Femur (tissue), 1 donor: Measurements from ENCODE around the gene MS4A18.
"Not testable (repeated sequence)": the region's sequence is repeated elsewhere in the genome, so short reads cannot be mapped to it uniquely, and the experiment has no call there.

Experiments used
- DNase-seq: peaks from one replicate; pipeline ENCODE4 v3.0.0-alpha.2; 2017

MS4A18 gene

GRCh38 chr11:60724420-60724819 lies at the start of gene MS4A18:
MS4A18 (plus strand) TSS chr11:60724720.
- DNase-seq = no peak

GRCh38 chr11:60678231-60678630 lies 46.3 kb upstream of the MS4A18 start:
- DNase-seq = not testable (repeated sequence)

- no peak for DNase-seq
These were observed 44.6 kb upstream of the MS4A18 start for GRCh38 chr11:60679879-60680278.

DNA sequence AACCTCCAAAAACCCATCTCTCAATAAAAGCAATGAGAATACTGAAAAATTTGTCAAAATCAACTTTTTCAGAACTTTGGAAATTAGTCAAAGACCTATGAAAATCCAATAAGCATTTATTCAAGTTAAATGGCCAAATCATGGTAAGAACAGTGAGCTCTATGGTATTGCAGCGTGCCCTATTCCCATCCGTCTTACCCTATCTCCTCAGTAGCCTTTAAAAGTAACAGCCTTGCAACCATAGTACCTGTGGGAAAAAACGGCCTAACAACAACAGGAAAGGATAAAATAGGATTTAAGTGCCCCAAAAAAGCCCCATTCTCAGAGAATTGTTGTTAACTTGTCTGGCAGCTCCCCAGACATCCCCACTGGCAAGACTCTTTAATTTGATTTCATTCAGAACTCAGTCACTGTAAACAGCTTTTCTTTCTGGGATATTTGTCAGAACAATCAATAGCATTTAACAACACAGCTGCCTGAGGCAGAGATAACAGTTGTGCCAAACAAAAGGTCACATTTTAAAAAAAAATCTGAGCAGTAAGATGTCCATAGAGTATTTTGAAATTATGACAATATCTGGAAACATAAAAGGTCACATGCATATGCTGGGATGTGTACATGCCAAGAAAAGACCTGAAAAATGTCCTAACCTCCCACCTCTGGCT lies 43.9 kb upstream of the MS4A18 start:
- DNase-seq = no peak

- DNase-seq = not testable (repeated sequence)
These were observed 40.0 kb upstream of the MS4A18 start for GRCh38 chr11:60684541-60684848.

DNA sequence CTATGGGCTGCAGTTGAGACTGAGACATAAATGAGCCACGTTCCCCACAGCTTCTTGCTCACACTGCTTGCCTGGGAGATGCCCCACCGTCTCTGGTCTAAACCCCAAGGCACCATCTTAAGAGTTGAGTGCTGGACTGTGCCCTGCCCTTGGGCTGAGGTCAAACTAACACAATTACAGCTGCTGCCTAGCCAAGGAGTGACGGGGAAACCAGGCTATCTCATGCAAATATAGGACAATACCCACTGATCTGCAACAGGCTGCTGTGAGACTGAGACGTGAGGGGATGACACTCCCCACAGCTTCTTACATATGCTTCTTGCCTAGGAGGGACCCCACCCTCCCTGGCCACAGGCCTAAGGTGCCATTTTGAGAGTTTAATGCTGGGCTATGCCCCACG lies 32.9 kb upstream of the MS4A18 start:
- no peak for DNase-seq

DNA sequence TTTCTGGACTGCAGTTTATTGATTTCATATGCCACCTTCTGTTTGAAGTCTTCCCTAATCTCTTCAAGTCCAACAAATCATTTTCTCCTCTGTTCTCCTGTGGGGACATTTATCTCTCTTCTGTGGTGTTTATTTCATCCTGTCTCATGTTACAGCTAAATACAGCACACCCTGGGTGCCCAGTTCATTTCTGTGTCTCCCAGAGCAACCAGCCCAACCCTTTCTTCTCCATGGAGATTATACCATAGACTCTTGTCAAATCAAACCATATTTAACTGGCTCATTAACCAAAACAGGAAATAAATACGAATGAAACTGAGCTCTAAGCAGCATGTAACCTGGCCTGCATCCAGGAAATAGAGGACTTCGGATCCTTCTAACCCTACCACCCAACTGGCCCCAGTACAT lies 25.2 kb upstream of the MS4A18 start, which contains the start of gene MS4A8:
MS4A8 (plus strand) TSS at position 329 of the 408 bp plus-strand sequence. CDS start 1,249 bp downstream, outside the sequence.
- DNase-seq = no peak

DNA sequence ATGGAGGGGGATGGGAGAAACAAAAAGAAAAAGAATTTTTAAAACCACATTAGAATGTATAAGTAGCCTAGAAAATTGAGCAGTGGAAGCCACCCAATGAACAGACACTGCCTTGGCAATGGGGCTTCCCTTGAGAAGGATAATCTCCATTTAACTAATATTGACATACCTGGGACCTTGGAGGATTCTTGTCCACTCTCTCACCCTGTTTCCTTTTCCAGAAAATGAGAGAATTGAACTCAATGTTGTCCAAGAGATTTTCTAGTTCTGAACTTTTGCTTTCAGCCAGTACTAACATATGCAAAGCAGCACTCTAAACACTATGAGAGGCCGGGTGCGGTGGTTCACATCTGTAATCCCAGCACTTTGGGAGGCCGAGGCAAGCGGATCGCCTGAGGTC lies 24.6 kb upstream of the MS4A18 start:
- no peak for DNase-seq

GRCh38 chr11:60700689-60701468 lies 23.6 kb upstream of the MS4A18 start:
- peak; percentile 60 for DNase-seq

DNA sequence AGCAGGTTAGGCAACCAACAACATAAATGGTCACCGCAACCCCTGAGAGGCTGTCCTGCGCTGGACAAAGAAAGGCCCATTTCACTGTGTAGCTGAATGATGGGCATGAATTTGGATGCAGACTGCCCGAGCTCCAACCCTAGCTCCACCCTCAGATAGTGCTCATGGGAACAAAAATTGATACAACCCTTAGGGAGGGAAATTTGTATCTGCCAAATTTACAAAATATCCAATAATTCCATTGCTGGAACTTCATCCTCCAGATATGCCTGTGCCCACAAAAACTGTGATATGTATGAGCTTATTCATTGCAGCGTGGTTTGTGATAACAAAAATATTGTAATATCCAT lies 23.1 kb upstream of the MS4A18 start:
- DNase-seq = no peak

- DNase-seq = no peak
These were observed 21.1 kb upstream of the MS4A18 start for GRCh38 chr11:60703374-60703773.

DNA sequence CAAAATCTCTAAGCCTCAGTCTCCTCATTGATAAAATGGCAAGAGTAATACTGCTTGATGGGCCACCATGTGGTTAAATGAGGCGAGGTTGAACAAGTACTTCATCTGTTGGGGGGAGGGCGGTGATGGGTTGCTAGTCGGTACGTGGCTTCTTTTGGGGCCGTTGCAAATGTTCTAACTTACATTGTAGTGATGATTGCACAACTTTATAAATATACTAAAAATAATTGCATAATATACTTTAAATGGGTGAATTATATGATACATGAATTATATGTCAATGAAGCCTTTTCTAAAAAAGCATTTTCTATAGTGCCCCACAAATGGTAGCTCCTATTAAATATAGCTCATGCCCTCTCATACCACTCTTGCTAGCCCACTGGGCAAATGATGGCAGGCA lies 18.6 kb upstream of the MS4A18 start:
- no peak for DNase-seq

- DNase-seq = no peak
These were observed 17.6 kb upstream of the MS4A18 start for GRCh38 chr11:60706931-60707330.

GRCh38 chr11:60710482-60710881 lies 14.0 kb upstream of the MS4A18 start:
- DNase-seq = no peak

DNA sequence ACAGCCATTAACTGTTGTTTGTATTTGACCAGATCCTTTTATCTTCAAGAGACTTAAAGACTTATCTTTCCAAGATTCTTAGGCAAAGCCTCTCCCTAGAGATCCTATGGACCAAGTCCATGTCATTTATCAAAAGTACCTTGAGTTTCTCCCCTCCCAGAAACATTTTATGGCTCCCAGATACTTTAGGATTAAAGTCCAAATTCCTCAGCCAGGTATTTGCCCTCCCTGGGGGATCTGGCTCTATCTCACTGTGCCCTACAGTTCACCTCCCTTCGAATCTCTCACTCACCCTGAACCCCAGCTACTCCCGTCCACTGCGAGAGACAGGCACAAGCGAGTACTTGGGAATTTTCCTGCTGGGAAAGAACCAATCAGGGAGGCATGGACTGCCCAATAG lies 13.2 kb upstream of the MS4A18 start:
- DNase-seq = no peak

DNA sequence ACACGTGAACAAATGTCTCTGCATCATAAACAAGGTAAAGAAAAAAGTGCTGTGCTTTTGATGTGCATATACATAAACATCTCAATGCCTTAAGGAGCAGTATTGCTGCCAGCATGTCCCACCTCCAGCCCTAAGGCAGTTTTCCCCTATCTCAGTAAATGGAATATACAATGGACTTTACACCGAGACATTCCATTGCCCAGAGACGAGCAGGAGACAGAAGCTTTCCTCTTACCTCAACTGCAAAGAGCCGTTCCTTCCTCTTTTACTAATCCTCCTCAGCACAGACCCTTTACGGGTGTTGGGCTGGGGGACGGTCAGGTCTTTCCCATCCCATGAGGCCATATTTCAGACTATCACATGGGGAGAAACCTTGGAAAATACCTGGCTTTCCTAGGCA lies 11.1 kb upstream of the MS4A18 start:
- not testable (repeated sequence) for DNase-seq

- DNase-seq = no peak
These were observed 6.6 kb upstream of the MS4A18 start for GRCh38 chr11:60717956-60718355.

DNA sequence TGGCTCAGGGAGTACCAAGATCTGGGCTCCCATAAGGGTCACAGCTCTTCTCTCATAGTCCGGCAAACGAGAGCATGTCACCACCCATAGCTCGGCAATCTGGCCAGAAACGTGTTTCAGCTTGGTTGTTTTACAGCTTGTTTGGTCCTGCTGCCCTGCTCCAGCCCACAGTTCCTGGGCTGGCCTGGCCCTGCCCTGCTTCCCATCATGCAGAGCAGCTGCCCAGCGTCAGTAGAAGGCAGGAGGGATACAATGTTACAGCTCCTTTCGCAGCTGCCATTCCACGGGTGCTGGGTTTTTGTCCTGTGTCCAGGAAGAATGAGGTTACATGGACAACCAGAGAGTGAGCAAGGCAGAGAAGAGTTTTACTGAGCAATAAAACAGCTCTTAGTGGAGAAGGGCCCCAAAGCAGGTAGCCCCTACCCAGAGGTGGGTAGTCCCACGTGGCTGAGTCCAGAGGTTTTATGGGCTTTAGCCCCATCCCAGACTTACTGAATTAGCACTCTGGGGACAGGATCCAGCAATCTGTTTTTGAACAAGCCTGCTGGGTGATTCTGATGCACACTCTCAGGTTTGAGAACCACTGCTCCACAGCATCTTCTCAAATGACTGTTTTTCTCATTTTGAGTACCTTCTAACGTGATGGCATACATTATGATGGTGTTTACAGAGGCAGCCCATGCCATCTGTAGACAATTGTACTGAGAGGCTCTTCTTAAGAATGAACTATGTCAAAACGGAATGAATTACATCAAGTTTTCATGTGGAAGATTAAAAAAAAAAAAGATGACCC lies 5.8 kb upstream of the MS4A18 start:
- no peak for DNase-seq

DNA sequence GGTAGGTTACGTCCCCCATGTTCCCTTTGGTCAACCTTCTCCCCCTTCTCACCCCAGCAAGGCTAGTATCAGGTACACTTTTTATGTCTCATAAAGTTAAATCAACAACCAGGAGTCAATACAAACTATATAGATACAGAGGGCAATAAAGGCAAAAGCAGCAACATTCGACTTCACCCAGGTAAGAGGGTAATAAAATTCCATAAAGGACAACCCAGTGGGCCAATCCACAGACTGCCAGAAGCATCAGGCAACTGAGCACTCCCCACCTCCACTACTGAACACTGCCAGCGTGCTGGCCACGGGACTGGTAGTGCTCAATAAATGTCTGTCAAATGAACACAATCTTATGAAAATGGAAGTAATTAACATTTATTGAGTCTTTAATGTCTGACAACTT lies 5.1 kb upstream of the MS4A18 start:
- no peak for DNase-seq

DNA sequence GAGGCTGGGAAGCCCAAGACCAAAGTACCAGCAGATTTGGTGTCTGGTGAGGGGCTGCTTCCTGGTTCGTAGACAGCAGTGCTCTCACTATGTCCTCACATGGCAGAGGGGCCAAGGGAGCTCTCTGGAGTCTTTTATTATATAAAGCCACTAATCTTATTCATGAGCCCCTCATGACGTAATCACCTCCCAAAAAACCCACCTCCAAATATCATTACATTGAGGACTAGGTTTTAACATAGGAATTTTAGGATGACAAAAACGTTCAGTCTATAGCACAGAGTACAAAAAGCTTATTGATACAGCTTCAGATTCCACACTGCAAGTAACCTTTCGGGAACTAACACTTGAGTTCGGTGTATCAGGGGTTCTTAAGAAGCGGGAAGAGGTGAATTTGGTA lies 4.1 kb upstream of the MS4A18 start:
- DNase-seq = no peak

- DNase-seq = no peak
These were observed 1.1 kb downstream of the MS4A18 start for GRCh38 chr11:60725592-60725991.

- DNase-seq = no peak
These were observed 7.1 kb downstream of the MS4A18 start for GRCh38 chr11:60731586-60731985.

GRCh38 chr11:60734279-60734678 lies 9.8 kb downstream of the MS4A18 start:
- DNase-seq = no peak

DNA sequence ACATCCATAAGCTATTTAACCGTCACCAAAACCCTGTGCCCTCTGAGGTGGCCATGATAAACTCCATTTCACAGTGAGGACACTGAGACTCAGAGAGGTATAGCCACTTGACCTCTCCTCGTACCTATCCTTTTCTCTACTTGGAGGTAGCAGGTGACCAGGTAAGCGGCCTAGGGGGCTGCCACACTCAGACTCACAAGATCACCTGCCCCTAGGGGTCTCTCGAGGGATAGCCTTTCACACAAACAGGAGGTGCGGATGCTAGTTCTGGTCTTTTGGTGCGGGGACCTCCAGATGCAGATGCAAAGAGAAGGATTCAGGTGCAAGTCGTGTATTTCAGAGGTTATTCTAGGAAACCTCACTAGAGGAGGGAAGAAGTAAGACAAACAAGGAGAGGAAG lies 14.6 kb downstream of the MS4A18 start:
- DNase-seq = no peak
